H1 (cell line): ENCODE measurements around the gene PMM2. TPM values are rescaled to one million over a fixed set of nuclear protein-coding genes. Genes with fewer than 3 reads are reported as not detected.
"Not testable (repeated sequence)": the region's sequence is repeated elsewhere in the genome, so short reads cannot be mapped to it uniquely, and the experiment has no call there.

Experiments used
- CTCF ChIA-PET: fragments of 300-600 bp; sonication (Branson Sonifier 250); formaldehyde crosslinking; loops from one replicate; lab custom pipeline; 2021; ENCODE audit not compliant: partially characterized antibody; lab: Charles Lee
- POLR2A ChIA-PET: fragments of 300-600 bp; sonication (Branson Sonifier 250); formaldehyde crosslinking; loops from one replicate; lab custom pipeline; 2021; ENCODE audit warnings: inconsistent platforms; ENCODE audit not compliant: partially characterized antibody; lab: Charles Lee
- DNase-seq, 2 experiments: peaks; one replicate each; pipeline versions ENCODE4 v3.0.0 to v3.0.0-alpha.2; 2010 to 2022; ENCODE audit warnings: low spot score in 2 of 2, low read depth in 1 of 2, mixed read lengths in 1 of 2
- FAIRE-seq: peaks from 2 replicates; lab custom pipeline; 2011; peaks lifted over from hg19 to GRCh38; lab: Jason Lieb, UNC
- H2AFZ ChIP-seq: 2 replicates; pipeline ENCODE4 v1.8.1; 2012; ENCODE audit warnings: low read length, inconsistent platforms
- H2AK5ac ChIP-seq: 2 replicates; pipeline ENCODE4 v1.6.1; 2013; ENCODE audit warnings: low read depth, low read length
- H2BK120ac ChIP-seq: replicated peaks from 2 replicates; pipeline ENCODE3; 2013; ENCODE audit warnings: low read depth, low read length, inconsistent platforms
- H2BK12ac ChIP-seq: 2 replicates; pipeline ENCODE4 v1.6.1; 2013; ENCODE audit warnings: low read depth, low read length
- H2BK15ac ChIP-seq: 2 replicates; pipeline ENCODE4 v1.6.1; 2013; ENCODE audit warnings: low read length
- H2BK20ac ChIP-seq: 2 replicates; pipeline ENCODE4 v1.6.1; 2013; ENCODE audit warnings: low read length
- H2BK5ac ChIP-seq: 2 replicates; pipeline ENCODE4 v1.6.1; 2013; ENCODE audit warnings: low read depth, low read length
- H3K14ac ChIP-seq: 2 replicates; pipeline ENCODE4 v1.6.1; 2013; ENCODE audit warnings: inconsistent platforms; ENCODE audit not compliant: insufficient read length
- H3K18ac ChIP-seq: 2 replicates; pipeline ENCODE4 v1.6.1; 2013; ENCODE audit warnings: low read length; ENCODE audit errors: extremely low read depth
- H3K23ac ChIP-seq: 2 replicates; pipeline ENCODE4 v1.6.1; 2013; ENCODE audit warnings: inconsistent platforms; ENCODE audit not compliant: insufficient read length
- H3K23me2 ChIP-seq: 2 replicates; pipeline ENCODE4 v1.6.1; 2013; ENCODE audit warnings: low read depth, low read length
- H3K27ac ChIP-seq: 2 replicates; pipeline ENCODE4 v1.6.1; 2011; ENCODE audit warnings: low read depth, low read length, inconsistent platforms
- H3K27me3 ChIP-seq, 4 experiments: replicated peaks in 1 of 4; 1 replicate in 1 of 4; 2 replicates in 3 of 4; pipeline versions ENCODE4 v1.6.1 to v1.8.1; 2011 to 2013; ENCODE audit warnings: low read length in 3 of 4, mild to moderate bottlenecking in 3 of 4, inconsistent platforms in 2 of 4, mixed read lengths in 2 of 4, moderate library complexity in 1 of 4; ENCODE audit not compliant: control insufficient read depth in 3 of 4, insufficient read depth in 3 of 4; ENCODE audit errors: extremely low read depth in 1 of 4
- H3K36me3 ChIP-seq, 4 experiments: 2 replicates each; pipeline versions ENCODE4 v1.6.1 to v1.8.1; 2011 to 2013; ENCODE audit warnings: mild to moderate bottlenecking in 4 of 4, low read length in 3 of 4, moderate library complexity in 2 of 4, control low read depth in 1 of 4, inconsistent platforms in 1 of 4; ENCODE audit not compliant: insufficient read depth in 4 of 4, control insufficient read depth in 2 of 4
- H3K4ac ChIP-seq: replicated peaks from 2 replicates; pipeline ENCODE3; 2013; ENCODE audit warnings: low read length, low read depth, mixed read lengths, inconsistent platforms; ENCODE audit not compliant: insufficient read length
- H3K4me1 ChIP-seq, 4 experiments: replicated peaks in 1 of 4; 1 replicate in 1 of 4; 2 replicates in 3 of 4; pipeline versions ENCODE4 v1.6.1 to v1.8.1; 2011 to 2013; ENCODE audit warnings: low read length in 3 of 4, inconsistent platforms in 2 of 4, mixed read lengths in 1 of 4; ENCODE audit not compliant: insufficient read depth in 4 of 4, control insufficient read depth in 3 of 4
- H3K4me2 ChIP-seq, 2 experiments: 2 replicates each; pipeline versions ENCODE4 v1.6.1 to v1.8.1; 2011 to 2013; ENCODE audit warnings: low read depth in 2 of 2, low read length in 2 of 2, control low read depth in 1 of 2, inconsistent platforms in 1 of 2, mild to moderate bottlenecking in 1 of 2; ENCODE audit not compliant: insufficient read depth in 1 of 2
- H3K4me3 ChIP-seq, 4 experiments: fragments of 200-600, 300-600 bp in 1 of 4; sonication (generic), shearing (Covaris generic), sonication (Bioruptor Twin) in 1 of 4; 2 replicates each; pipeline versions ENCODE4 v1.5.1 to v1.8.1; 2011 to 2016; ENCODE audit warnings: low read length in 4 of 4, low read depth in 3 of 4, control low read depth in 2 of 4, inconsistent platforms in 2 of 4, mild to moderate bottlenecking in 2 of 4, mixed read lengths in 1 of 4, moderate library complexity in 1 of 4; ENCODE audit not compliant: insufficient read depth in 2 of 4; ENCODE audit errors: extremely low read depth in 1 of 4
- H3K56ac ChIP-seq: replicated peaks from 2 replicates; pipeline ENCODE3; 2013; ENCODE audit warnings: low read depth, mild to moderate bottlenecking, mixed read lengths, low read length, inconsistent platforms; ENCODE audit not compliant: insufficient read length
- H3K79me1 ChIP-seq: 2 replicates; pipeline ENCODE4 v1.6.1; 2013; ENCODE audit warnings: low read depth, low read length, control low read depth
- H3K79me2 ChIP-seq, 2 experiments: 2 replicates each; pipeline versions ENCODE4 v1.6.1 to v1.8.1; 2012 to 2013; ENCODE audit warnings: low read length in 2 of 2, mild to moderate bottlenecking in 2 of 2, inconsistent platforms in 1 of 2; ENCODE audit not compliant: insufficient read depth in 2 of 2, control insufficient read depth in 1 of 2
- H3K9ac ChIP-seq, 4 experiments: replicated peaks in 1 of 4; 1 replicate in 1 of 4; 2 replicates in 3 of 4; pipeline versions ENCODE4 v1.6.1 to v1.8.1; 2011 to 2013; ENCODE audit warnings: low read depth in 3 of 4, low read length in 3 of 4, control low read depth in 2 of 4, mild to moderate bottlenecking in 2 of 4, moderate library complexity in 2 of 4, inconsistent platforms in 1 of 4; ENCODE audit errors: extremely low read depth in 1 of 4
- H3K9me3 ChIP-seq, 2 experiments: 2 replicates each; pipeline versions ENCODE4 v1.6.1 to v1.8.1; 2012 to 2013; ENCODE audit warnings: mild to moderate bottlenecking in 2 of 2, moderate library complexity in 2 of 2, control low read depth in 1 of 2, inconsistent platforms in 1 of 2, low read depth in 1 of 2, low read length in 1 of 2, mixed read lengths in 1 of 2; ENCODE audit not compliant: insufficient read depth in 2 of 2
- H4K20me1 ChIP-seq, 2 experiments: replicated peaks in 1 of 2; 2 replicates each; pipeline versions ENCODE3 to v1.8.1; 2011 to 2013; ENCODE audit warnings: inconsistent platforms in 2 of 2, low read length in 2 of 2, mild to moderate bottlenecking in 1 of 2; ENCODE audit not compliant: insufficient read depth in 2 of 2, control insufficient read depth in 1 of 2
- H4K5ac ChIP-seq: 2 replicates; pipeline ENCODE4 v1.6.1; 2013; ENCODE audit warnings: low read length, low read depth, mixed read lengths, inconsistent platforms; ENCODE audit not compliant: insufficient read length
- H4K8ac ChIP-seq: 2 replicates; pipeline ENCODE4 v1.8.0; 2013; ENCODE audit warnings: mild to moderate bottlenecking, moderate library complexity, low read length, inconsistent platforms; ENCODE audit not compliant: insufficient read depth; ENCODE audit errors: extremely low read depth
- H4K91ac ChIP-seq: replicated peaks from 2 replicates; pipeline ENCODE3; 2013; ENCODE audit warnings: low read length, mixed read lengths, inconsistent platforms; ENCODE audit not compliant: insufficient read length
- WGBS, 2 experiments: shearing (Covaris generic) in 1 of 2; methylation state at CpG; one replicate each; pipeline versions ENCODE4 v1.1.6 to v1.1.7; 2013 to 2015; ENCODE audit warnings: low lambda C conversion rate in 2 of 2, mixed read lengths in 2 of 2, inconsistent platforms in 1 of 2, low coverage in 1 of 2, missing lambda C conversion rate in 1 of 2; ENCODE audit not compliant: insufficient replicate concordance in 2 of 2, insufficient coverage in 1 of 2, insufficient read length in 1 of 2; ENCODE audit errors: extremely low coverage in 1 of 2, missing lambda C conversion rate in 1 of 2; 5-methylcytosine and 5-hydroxymethylcytosine counted together
- polyA plus RNA-seq, 7 experiments: library from polyadenylated mRNA; depleted of rRNA in 3 of 7; stranded (reverse) in 5 of 7; unstranded in 2 of 7; fragments of >200 nt in 5 of 7; fragments of 200-250 nt in 2 of 7; gene quantifications; 1 replicate in 5 of 7; 2 replicates in 1 of 7; 4 replicates in 1 of 7; pipeline versions ENCODE4 v1.2.1 to v1.2.3, GENCODE V29; 2011 to 2013; ENCODE audit warnings: missing spikeins in 2 of 7, mixed read lengths in 2 of 7
- total RNA-seq: library from RNA; stranded (reverse); fragmentation: NEBNext Ultra II Directional; extraction: Animal tissue kit (Norgen Biotek cat#: 25700); gene quantifications from 2 replicates; pipeline ENCODE4 v1.2.1, GENCODE V29; 2021

PMM2 gene
- total and polyA plus RNA-seq, 2 of the 8 experiments (the other 6 are each of a cell fraction or from before 2014, with no cell fraction given), result 26.2 to 49.4 TPM

DNA sequence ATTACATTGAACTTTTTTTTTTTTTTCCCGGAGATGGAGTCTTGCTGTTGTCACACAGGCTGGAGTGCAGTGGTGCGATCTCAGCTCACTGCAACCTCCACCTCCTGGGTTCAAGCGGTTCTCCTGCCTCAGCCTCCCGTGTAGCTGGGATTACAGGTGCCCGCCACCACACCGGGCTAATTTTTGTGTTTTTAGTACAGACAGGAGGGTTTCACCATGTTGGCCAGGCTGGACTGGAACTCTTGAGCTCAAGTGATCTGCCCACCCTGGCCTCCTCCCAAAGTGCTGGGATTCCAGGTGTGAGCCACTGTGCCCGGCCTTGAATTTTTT, 76.2 kb downstream of the PMM2 start:
- not testable (repeated sequence) for H3K79me1 ChIP-seq, H3K9ac ChIP-seq, H3K14ac ChIP-seq, H3K4me2 ChIP-seq, H3K36me3 ChIP-seq, H4K8ac ChIP-seq, DNase-seq, H4K20me1 ChIP-seq, H2BK15ac ChIP-seq, H3K56ac ChIP-seq, H4K91ac ChIP-seq, H2BK12ac ChIP-seq, H3K23me2 ChIP-seq, H3K27ac ChIP-seq, H2BK120ac ChIP-seq, H3K27me3 ChIP-seq, FAIRE-seq, H2BK20ac ChIP-seq, H4K5ac ChIP-seq, H2AFZ ChIP-seq, H3K4ac ChIP-seq, H2BK5ac ChIP-seq, H3K18ac ChIP-seq, H2AK5ac ChIP-seq, H3K9me3 ChIP-seq, H3K23ac ChIP-seq, H3K4me3 ChIP-seq, H3K79me2 ChIP-seq
- 97% methylated on average over 7 of the region's 7 CpGs; no CpG with 5 or more reads in 1 of the 2 experiments for WGBS, 2 experiments
- POLR2A ChIA-PET, result interaction anchor here (1.3 to 29.1 kb wide), 4 partner anchors 11 to 42 kb away, joined by 3 to 456 read pairs (median 5); partner anchors contain the start of gene CARHSP1
- CTCF ChIA-PET, result interaction anchor here (0.6 to 3.3 kb wide), 19 partner anchors 9 to 481 kb away, joined by 3 to 25 read pairs (median 3); no protein-coding TSS in a partner anchor
- peaks cover 3 to 13% (median 8%) of the 10 kb centered on the region in 4 experiments for H3K4me1 ChIP-seq
